G401 (cell line): Measurements from ENCODE around the gene ACAD11. TPM values are rescaled to one million over a fixed set of nuclear protein-coding genes. Genes with fewer than 3 reads are reported as not detected.

ENCODE experiments used
- DNase-seq: peaks from one replicate; pipeline ENCODE4 v3.0.0-alpha.2; 2015; ENCODE audit warnings: low spot score
- in situ Hi-C: cut with HindIII; loops from 2 replicates; pipeline ENCODE4 v1.10.0; 2016; ENCODE audit warnings: low sequenced_read_pairs, mixed read lengths
- total RNA-seq: library from RNA; depleted of rRNA; stranded (reverse); fragments of >200 nt; shearing (Covaris generic); gene quantifications from 2 replicates; pipeline ENCODE4 v1.2.3, GENCODE V29; 2014; rRNA removed

The ACAD11 gene
- total RNA-seq, 1 experiment from 2014 or later: 16.8 TPM

DNA sequence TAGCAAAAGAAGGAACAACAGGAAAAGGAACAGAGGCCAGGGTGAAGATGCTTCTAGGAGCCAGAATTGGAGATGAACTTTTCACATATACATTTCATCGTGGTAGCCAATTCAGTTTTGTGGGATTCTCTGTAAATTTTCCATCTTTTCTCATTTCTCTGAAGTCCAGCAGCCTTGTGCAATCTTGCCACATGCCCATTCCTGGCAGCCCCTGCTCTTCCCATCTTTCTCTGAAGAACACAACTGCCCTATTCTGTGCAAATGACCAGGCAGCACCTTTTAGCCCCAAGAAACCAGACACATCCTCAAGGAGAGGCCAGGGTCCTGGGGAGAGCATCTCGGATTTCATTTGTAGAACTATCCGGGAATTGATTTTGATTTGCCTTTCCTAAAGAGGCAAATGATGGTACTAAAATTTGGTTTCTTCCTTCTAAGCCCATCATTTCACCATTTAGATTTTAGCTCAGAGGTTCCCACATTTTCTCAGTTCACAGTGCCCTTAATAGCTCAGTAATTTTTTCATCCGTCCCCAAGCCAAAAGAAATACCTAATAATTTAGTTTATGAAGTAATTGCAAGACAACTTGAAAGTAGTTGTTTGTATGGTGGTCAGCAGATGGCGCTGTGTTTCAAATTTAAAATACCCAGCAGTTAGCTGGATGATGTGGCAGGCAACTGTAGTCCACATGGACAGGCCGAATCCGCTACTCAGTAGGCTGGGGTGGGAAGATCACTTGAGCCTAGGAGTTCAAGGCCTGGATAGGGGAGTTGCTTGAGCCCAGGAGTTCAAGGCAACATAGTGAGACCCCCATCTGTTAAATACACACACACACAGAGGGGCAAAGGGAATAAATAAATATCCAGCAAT lies 123.8 kb downstream of the ACAD11 start:
- in situ Hi-C loops: no loop called here
- DNase-seq: peak; percentile 60

DNA sequence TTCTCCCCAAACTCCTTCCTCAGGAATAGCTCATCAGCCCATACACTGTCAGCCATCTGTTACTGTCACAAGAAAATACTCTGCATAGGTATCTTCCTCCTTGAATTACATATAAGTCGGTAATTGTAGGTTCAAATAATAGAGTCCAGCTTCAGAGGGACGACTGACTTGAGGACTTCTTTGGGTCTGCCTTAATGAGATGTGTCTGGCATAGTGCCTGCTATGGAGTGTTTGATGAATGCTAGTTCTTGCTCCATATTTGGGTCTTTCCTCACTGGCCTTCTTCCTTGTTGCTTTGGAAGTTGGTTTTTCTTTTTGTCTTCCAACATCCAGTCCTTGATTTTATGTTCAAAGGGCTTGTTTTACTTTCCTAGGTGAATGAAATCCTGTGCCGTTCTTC lies 129.0 kb downstream of the ACAD11 start:
- DNase-seq: no peak
- in situ Hi-C loops: no loop called here

DNA sequence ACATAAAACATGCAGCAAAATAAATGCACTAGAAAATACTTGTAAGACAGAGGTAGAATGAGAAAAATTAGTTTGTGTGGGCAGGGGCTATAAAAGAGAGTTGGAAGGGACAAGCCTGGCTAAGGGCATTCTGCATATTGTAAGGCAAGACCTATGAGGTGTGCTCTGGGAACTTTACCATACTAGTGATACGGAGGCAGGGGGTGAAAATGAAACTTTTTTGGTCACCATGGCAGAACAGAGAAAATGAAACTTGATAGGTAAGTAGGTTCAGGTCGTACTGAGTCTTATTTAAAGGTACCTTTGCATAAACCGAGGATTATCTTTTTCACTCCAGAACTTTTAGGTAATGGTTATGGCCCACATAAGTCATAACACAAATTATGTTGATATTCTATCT lies 137.3 kb downstream of the ACAD11 start:
- in situ Hi-C loops: no loop called here
- no peak for DNase-seq

DNA sequence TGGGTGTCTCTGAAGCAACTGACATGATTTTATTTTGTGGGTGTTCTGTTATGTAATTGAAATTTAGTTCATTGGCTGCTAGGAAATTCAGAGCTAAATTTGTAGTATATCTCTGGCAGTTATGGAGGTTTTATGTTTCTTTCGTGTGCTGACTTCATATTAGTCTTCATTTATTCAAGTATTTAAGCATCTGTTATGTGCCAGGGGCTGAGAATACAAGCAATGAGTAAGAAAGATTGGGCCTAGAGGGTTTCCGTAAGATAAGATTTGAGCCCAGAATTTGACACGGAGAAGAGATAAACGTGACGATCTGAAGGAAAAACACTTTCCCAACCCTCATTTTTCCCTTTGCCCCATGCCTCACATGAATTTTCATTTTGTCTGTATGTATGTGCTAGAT lies 137.7 kb downstream of the ACAD11 start:
- in situ Hi-C loops: no loop called here
- no peak for DNase-seq

DNA sequence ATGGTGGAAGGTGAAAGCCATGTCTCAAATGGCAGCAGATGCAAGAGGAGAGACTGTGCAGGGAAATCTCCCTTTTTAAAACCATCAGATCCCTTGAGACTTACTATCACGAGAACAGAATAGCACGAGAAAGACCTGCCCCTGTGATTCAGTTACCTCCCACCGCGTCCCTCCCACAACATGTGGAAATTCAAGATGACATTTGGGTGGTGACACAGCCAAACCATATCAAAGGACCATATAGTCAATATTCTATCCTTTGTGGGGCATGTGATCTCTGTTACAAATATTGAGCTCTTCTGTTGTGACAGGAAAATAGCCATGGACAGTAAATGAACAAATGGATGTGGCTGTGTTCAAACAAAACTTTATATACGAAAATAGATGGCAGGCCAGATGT lies 139.7 kb downstream of the ACAD11 start:
- DNase-seq: no peak
- in situ Hi-C loops: no loop called here

DNA sequence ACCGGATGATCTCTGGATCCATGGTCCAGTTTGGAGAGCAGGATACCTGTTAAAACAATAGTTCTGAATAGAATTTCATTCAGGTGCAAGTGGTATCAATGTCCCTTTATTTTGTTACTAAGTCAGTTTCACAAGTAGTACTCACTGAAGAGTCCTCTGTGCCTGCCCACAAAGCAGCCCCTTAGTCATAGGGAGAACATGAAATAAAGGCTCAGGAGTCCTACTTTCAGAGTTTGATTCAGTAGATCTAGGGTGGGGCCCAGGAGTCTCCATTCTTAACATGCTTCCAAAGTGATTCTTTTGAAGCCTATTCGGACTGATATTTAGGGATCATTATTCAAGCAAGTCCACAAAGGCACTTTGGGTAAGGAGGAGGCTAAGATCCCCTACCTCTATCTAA lies 142.3 kb downstream of the ACAD11 start:
- DNase-seq: no peak
- in situ Hi-C loops: no loop called here

DNA sequence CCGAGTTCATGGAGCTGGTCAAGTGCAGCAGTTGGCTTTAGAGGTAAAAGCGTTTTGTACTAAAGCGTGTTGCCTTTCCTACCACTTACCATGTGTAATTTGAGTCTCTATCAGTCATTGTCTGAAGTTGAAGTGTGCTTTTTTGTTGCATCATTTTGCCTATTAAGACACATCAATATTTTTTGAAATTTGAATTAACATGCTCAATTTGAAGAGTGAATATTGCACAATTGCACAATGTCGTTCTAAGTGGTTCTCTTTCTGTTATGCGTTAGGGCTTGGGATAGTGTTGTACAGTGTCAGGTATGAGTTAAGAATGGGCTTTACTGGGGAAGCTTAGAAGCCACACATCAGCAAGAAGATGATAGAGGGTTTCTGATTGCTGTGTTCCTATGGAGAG lies 146.6 kb downstream of the ACAD11 start:
- in situ Hi-C loops: no loop called here
- DNase-seq: no peak

DNA sequence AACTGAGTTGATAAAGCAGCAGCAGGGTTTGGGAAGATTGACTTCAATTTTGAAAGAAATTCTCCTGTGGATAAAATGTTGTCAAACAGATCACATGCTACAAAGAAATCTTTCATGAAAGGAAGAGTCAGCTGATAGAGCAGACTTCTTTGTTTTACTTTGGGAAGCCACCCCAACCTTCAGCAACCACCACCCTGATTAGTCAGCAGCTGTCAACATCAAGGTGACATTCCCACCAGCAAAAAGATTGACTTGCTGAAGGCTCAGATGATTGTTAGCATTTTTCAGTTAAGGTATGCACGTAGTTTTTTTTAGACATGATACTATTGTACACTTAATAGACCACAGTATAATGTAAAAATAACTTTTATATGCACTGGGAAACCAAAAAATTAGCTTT lies 150.1 kb downstream of the ACAD11 start:
- no peak for DNase-seq
- in situ Hi-C loops: no loop called here

DNA sequence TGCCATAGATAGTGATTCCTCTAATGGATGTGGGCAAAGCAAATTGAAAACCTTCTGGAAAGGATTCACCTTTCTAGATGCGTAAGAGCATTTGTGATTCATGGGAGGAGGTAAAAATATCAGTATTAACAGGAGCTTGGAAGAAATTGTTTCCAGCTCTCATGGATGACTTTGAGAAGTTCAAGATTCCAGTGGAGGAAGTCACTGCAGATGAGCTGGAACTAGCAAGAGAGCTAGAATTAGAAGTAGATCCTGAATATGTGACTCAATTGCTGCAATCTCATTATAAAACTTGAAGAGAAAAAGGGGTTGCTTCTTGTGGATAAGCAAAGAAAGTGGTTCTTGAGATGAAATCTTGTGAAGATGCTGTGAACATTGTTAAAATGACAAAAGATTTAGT lies 150.5 kb downstream of the ACAD11 start:
- no peak for DNase-seq
- in situ Hi-C loops: no loop called here

Other genes with a start within 250 kb of the ACAD11 start
- gene DNAJC13, start 242.3 kb downstream of the ACAD11 start, total RNA-seq: 22.4 and 34.6 TPM in 2 replicates
- not detected in 2 replicates for gene ACKR4, start 62.5 kb downstream of the ACAD11 start, total RNA-seq
- gene UBA5, start 520 bp upstream of the ACAD11 start, total RNA-seq: 22.1 and 27.7 TPM in 2 replicates
- 26.3 and 29.3 TPM in 2 replicates for gene NPHP3, start 62.6 kb upstream of the ACAD11 start, total RNA-seq